GM12865 (cell line): ENCODE results near the gene RFC3.

Source experiments
- DNase-seq: peaks from one replicate; pipeline ENCODE4 v3.0.0; 2010; ENCODE audit warnings: low read depth
- H3K4me3 ChIP-seq: 2 replicates; pipeline ENCODE4 v1.5.1; 2011; ENCODE audit warnings: mild to moderate bottlenecking, low read depth, low read length, control low read depth
- CTCF ChIP-seq: IDR thresholded peaks from 2 replicates; pipeline ENCODE4 v1.5.1; 2011; ENCODE audit warnings: low read length, control low read depth, low read depth, inconsistent platforms; ENCODE audit not compliant: insufficient read depth; ENCODE audit errors: missing control alignments

RFC3 gene

GRCh38 chr13:33849211-33849610 lies 31.3 kb downstream of the RFC3 start:
- no peak for DNase-seq
- H3K4me3 ChIP-seq, result no peak overlapping the region
- no peak for TF ChIP-seq CTCF

GRCh38 chr13:33855371-33855895 lies 37.5 kb downstream of the RFC3 start:
- no peak for TF ChIP-seq CTCF
- no peak for DNase-seq
- 0 out of 2 replicates have a peak overlapping the region, but pooled peaks have one; percentile 24 for H3K4me3 ChIP-seq

- H3K4me3 ChIP-seq, result no peak overlapping the region
- DNase-seq, result no peak
- TF ChIP-seq CTCF, result no peak
Observed at GRCh38 chr13:33859691-33860303, 41.8 kb downstream of the RFC3 start.

- no peak overlapping the region for H3K4me3 ChIP-seq
- no peak for TF ChIP-seq CTCF
- DNase-seq, result no peak
Observed at GRCh38 chr13:33860526-33860925, 42.6 kb downstream of the RFC3 start.

- no peak overlapping the region for H3K4me3 ChIP-seq
- TF ChIP-seq CTCF, result no peak
- no peak for DNase-seq
Observed at GRCh38 chr13:33862016-33862415, 44.1 kb downstream of the RFC3 start.

- H3K4me3 ChIP-seq, result no peak overlapping the region
- DNase-seq, result no peak
- TF ChIP-seq CTCF, result no peak
Observed at GRCh38 chr13:33863188-33863789, 45.3 kb downstream of the RFC3 start.
